ENCODE measurements around the gene CCNG2. TPM values are rescaled to one million over a fixed set of nuclear protein-coding genes. Genes with fewer than 3 reads are reported as not detected.

Gene CCNG2
- total and polyA plus RNA-seq, 2 of the 4 experiments (the other 2 are of a cell fraction) = 11.3 to 14.9 TPM

DNA sequence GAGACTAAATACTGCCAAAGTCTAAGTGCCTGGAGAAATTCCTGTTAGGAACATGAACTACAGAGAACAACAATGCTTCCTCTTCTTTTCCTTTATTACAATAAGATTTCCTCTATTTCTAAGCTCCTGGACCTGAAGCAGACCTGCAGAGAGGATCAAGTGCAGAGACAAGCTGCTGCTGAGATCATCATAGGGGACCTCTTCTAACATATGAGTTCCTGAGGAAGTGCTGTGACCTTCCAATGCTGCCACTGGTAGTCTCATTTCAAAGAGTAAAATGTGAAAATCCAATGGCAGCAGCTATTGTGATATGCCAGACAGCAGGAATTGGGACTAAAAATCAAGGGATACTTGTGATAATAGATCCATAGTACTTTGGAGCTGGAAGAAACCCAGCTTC lies 28.0 kb downstream of the CCNG2 start:
- dilution Hi-C loops (cut with HindIII; ENCODE audit: low sequenced_read_pairs, unreplicated experiment) (no loop called here), intact Hi-C loops (cut with micrococcal nuclease) (no loop called here), in situ Hi-C loops (cut with MboI; ENCODE audit: low sequenced_read_pairs) (no loop called here)
- H3K27me3 ChIP-seq (ENCODE audit: control insufficient read depth, insufficient read depth, low read length) = peaks cover 58% of the 10 kb centered on the region
- no peak overlapping the region for H3K27ac ChIP-seq (ENCODE audit: insufficient read depth, low read length)
- no peaks in the 10 kb centered on the region for H4K20me1 ChIP-seq (ENCODE audit: insufficient read depth, low read length)
- ChIA-PET POLR2A (ENCODE audit: unreplicated experiment) (no interaction called here), CTCF (interaction anchor here (0.9 to 1.7 kb wide), 2 partner anchors 9 to 18 kb away, joined by 3 to 5 read pairs; no protein-coding TSS in a partner anchor)
- ATAC-seq (ENCODE audit: low read depth) = no peak
- no peak overlapping the region for H4K91ac ChIP-seq (ENCODE audit: insufficient read depth, low read depth, low read length)
- TF ChIP-seq RFX5 (IDR thresholded peaks at IDR 0.05; ENCODE audit: low read depth, low read length) (no peak), CHD1 (IDR thresholded peaks at IDR 0.05; ENCODE audit: low read depth, low read length) (no peak), CTCF (conservative IDR thresholded peaks at IDR 0.05; ENCODE audit: low read depth, low read length) (no peak), SMC3 (IDR thresholded peaks at IDR 0.05; ENCODE audit: low read depth, low read length) (no peak), CEBPB (IDR thresholded peaks at IDR 0.05; ENCODE audit: low read depth, low read length) (no peak), FOS (IDR thresholded peaks at IDR 0.05; ENCODE audit: low read depth, low read length) (no peak), MAFK (IDR thresholded peaks at IDR 0.05; ENCODE audit: low read depth, low read length) (no peak), BHLHE40 (IDR thresholded peaks at IDR 0.05; ENCODE audit: low read depth, low read length) (no peak), RCOR1 (IDR thresholded peaks at IDR 0.05; ENCODE audit: insufficient replicate concordance, low read length) (no peak), USF2 (IDR thresholded peaks at IDR 0.05; ENCODE audit: low read depth, low read length) (no peak), RAD21 (IDR thresholded peaks at IDR 0.05; ENCODE audit: low read length) (no peak), NFE2L2 (IDR thresholded peaks at IDR 0.05; ENCODE audit: low read depth, low read length) (no peak), MXI1 (IDR thresholded peaks at IDR 0.05; ENCODE audit: borderline replicate concordance, low read depth, low read length) (no peak), MAZ (IDR thresholded peaks at IDR 0.05; ENCODE audit: borderline replicate concordance, low read depth, low read length) (no peak), POLR2A (IDR thresholded peaks at IDR 0.05; ENCODE audit: low read depth, low read length) (no peak)
- TF ChIP-seq, protein P1, sequence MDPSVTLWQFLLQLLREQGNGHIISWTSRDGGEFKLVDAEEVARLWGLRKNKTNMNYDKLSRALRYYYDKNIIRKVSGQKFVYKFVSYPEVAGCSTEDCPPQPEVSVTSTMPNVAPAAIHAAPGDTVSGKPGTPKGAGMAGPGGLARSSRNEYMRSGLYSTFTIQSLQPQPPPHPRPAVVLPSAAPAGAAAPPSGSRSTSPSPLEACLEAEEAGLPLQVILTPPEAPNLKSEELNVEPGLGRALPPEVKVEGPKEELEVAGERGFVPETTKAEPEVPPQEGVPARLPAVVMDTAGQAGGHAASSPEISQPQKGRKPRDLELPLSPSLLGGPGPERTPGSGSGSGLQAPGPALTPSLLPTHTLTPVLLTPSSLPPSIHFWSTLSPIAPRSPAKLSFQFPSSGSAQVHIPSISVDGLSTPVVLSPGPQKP (IDR thresholded peaks at IDR 0.05; ENCODE audit: borderline replicate concordance, low read depth, low read length) = no peak
- no peak overlapping the region for H2AK5ac ChIP-seq (ENCODE audit: low read depth, low read length)
- no peak overlapping the region for H3K4me2 ChIP-seq (ENCODE audit: low read depth, low read length)
- BruUV-seq (replicated peaks) = no TSS peak
- H3K79me1 ChIP-seq (ENCODE audit: low read depth in 1 of 2, low read length in 2 of 2) = no peaks in the 10 kb centered on the region
- no peak overlapping the region for H4K5ac ChIP-seq (ENCODE audit: low read depth, low read length)
- H2BK5ac ChIP-seq (ENCODE audit: low read depth, low read length, poor library complexity, severe bottlenecking) = no peak overlapping the region
- H4K8ac ChIP-seq (ENCODE audit: low read depth in 2 of 2, low read length in 2 of 2) = no peak overlapping the region
- H3K56ac ChIP-seq (ENCODE audit: extremely low read depth, insufficient read depth, low read length) = no peak overlapping the region
- H3K14ac ChIP-seq (replicated peaks; ENCODE audit: low read depth, low read length) = no peak overlapping the region
- no peak overlapping the region for H3K23ac ChIP-seq (ENCODE audit: low read depth, low read length)
- no peak for DNase-seq
- H3K9me1 ChIP-seq (ENCODE audit: insufficient read depth, low read length) = no peaks in the 10 kb centered on the region
- H3K4ac ChIP-seq (ENCODE audit: low read depth, low read length) = no peak overlapping the region
- no peak overlapping the region for H3K18ac ChIP-seq (ENCODE audit: low read depth, low read length)
- H3K9ac ChIP-seq (ENCODE audit: low read depth, low read length) = no peak overlapping the region
- no peaks in the 10 kb centered on the region for H3K9me3 ChIP-seq (ENCODE audit: control insufficient read depth, insufficient read depth, low read length)
- H3K4me3 ChIP-seq (ENCODE audit: insufficient read depth, low read depth, low read length) = no peak overlapping the region
- H3K36me3 ChIP-seq (ENCODE audit: control insufficient read depth, insufficient read depth, low read length) = no peaks in the 10 kb centered on the region
- H2BK120ac ChIP-seq (ENCODE audit: low read depth, low read length) = no peak overlapping the region
- H2BK15ac ChIP-seq (ENCODE audit: low read depth, low read length) = no peak overlapping the region
- no peak overlapping the region for H2AK9ac ChIP-seq (replicated peaks; ENCODE audit: low read depth, low read length, poor library complexity)
- H3K4me1 ChIP-seq (ENCODE audit: control insufficient read depth, insufficient read depth, low read length) = no peaks in the 10 kb centered on the region
- H2AFZ ChIP-seq (replicated peaks; ENCODE audit: low read length, poor library complexity) = no peak overlapping the region
- H2BK20ac ChIP-seq (ENCODE audit: low read depth, low read length) = no peak overlapping the region

Measured in IMR-90 (cell line).